GM12878 (cell line): ENCODE data around the gene GTPBP1. TPM values are rescaled to one million over a fixed set of nuclear protein-coding genes. Genes with fewer than 3 reads are reported as not detected.

Experiments
- CBFB ChIP-seq: IDR thresholded peaks from 2 replicates; pipeline ENCODE4 v1.6.1; 2016; ENCODE audit warnings: antibody characterized with exemption, low read depth
- CEBPZ ChIP-seq: fragments of 150-350 bp; IDR thresholded peaks from 2 replicates; pipeline ENCODE4 v1.6.1; 2016; ENCODE audit warnings: low read depth, low read length
- DPF2 ChIP-seq: fragments of 450-650 bp; IDR thresholded peaks from 2 replicates; pipeline ENCODE4 v1.6.1; 2017; ENCODE audit warnings: mild to moderate bottlenecking
- EGR1 ChIP-seq, 2 experiments: IDR thresholded peaks; 1 replicate in 1 of 2; 2 replicates in 1 of 2; pipeline ENCODE4 v1.6.1; 2011 to 2012; ENCODE audit warnings: low read depth in 2 of 2, low read length in 2 of 2, borderline replicate concordance in 1 of 2, mild to moderate bottlenecking in 1 of 2, moderate library complexity in 1 of 2
- ESRRA ChIP-seq: IDR thresholded peaks from 2 replicates; pipeline ENCODE4 v1.6.1; 2012; ENCODE audit warnings: mild to moderate bottlenecking, low read length, improper control_type of control experiment
- HSF1 ChIP-seq: fragments of 150-350 bp; IDR thresholded peaks from 2 replicates; pipeline ENCODE4 v1.6.1; 2014; ENCODE audit warnings: mild to moderate bottlenecking, low read depth, low read length
- MAX ChIP-seq: IDR thresholded peaks from 2 replicates; pipeline ENCODE4 v1.6.1; 2012; ENCODE audit warnings: low read depth, low read length, improper control_type of control experiment
- MEF2B ChIP-seq: fragments of 450-650 bp; IDR thresholded peaks from 2 replicates; pipeline ENCODE4 v1.6.1; 2018; ENCODE audit warnings: mild to moderate bottlenecking, moderate library complexity; ENCODE audit not compliant: partially characterized antibody, poor library complexity, severe bottlenecking
- NBN ChIP-seq: fragments of 450-650 bp; IDR thresholded peaks from 2 replicates; pipeline ENCODE4 v1.6.1; 2016
- NR2C2 ChIP-seq: IDR thresholded peaks from 2 replicates; pipeline ENCODE4 v1.6.1; 2011; ENCODE audit warnings: borderline replicate concordance, low read depth; ENCODE audit not compliant: control insufficient read depth, insufficient read length
- RCOR1 ChIP-seq: conservative IDR thresholded peaks from 2 replicates; pipeline ENCODE4 v1.6.1; 2012; ENCODE audit warnings: low read depth, low read length, improper control_type of control experiment
- RELA ChIP-seq: fragments of 450-650 bp; IDR thresholded peaks from 2 replicates; pipeline ENCODE4 v1.8.0; 2014; ENCODE audit warnings: borderline replicate concordance; ENCODE audit not compliant: partially characterized antibody
- SMAD1 ChIP-seq: fragments of 450-650 bp; IDR thresholded peaks from 2 replicates; pipeline ENCODE4 v1.6.1; 2018; ENCODE audit warnings: mild to moderate bottlenecking, low read depth; ENCODE audit not compliant: partially characterized antibody
- SRF ChIP-seq, 2 experiments: IDR thresholded peaks; 2 replicates each; pipeline ENCODE4 v1.6.1; 2011; ENCODE audit warnings: low read depth in 2 of 2, low read length in 2 of 2, mild to moderate bottlenecking in 1 of 2, moderate library complexity in 1 of 2
- ZBED1 ChIP-seq: IDR thresholded peaks from 2 replicates; pipeline ENCODE4 v1.6.1; 2016; ENCODE audit warnings: borderline replicate concordance
- ZBTB11 ChIP-seq: fragments of 450-650 bp; formaldehyde crosslinking; IDR thresholded peaks from 2 replicates; pipeline ENCODE4 v1.5.0; 2022; ENCODE audit warnings: mild to moderate bottlenecking, missing genetic modification characterization
- ZNF592 ChIP-seq: fragments of 450-650 bp; IDR thresholded peaks from 2 replicates; pipeline ENCODE4 v1.6.1; 2017; ENCODE audit warnings: mild to moderate bottlenecking, moderate library complexity
- polyA plus RNA-seq, 11 experiments: library from polyadenylated mRNA; depleted of rRNA in 4 of 11; unstranded in 6 of 11; stranded (reverse) in 5 of 11; fragments of >200 nt; fragmentation: Nextera tagmentation in 4 of 11; fragmentation: Illumina TruSeq in 1 of 11; extraction: Ambion mirVana in 4 of 11; extraction: Trizol in 1 of 11; gene quantifications; 1 replicate in 1 of 11; 2 replicates in 10 of 11; pipeline versions ENCODE4 v1.2.1 to v1.2.3, GENCODE V29; 2011 to 2016; ENCODE audit warnings: inconsistent platforms in 2 of 11, missing spikeins in 2 of 11, low read depth in 1 of 11
- total RNA-seq, 4 experiments: library from RNA; depleted of rRNA in 3 of 4; stranded (reverse); fragments of >200 nt in 3 of 4; fragmentation: Illumina TruSeq in 1 of 4; extraction: Trizol in 1 of 4; gene quantifications; 2 replicates each; pipeline versions ENCODE4 v1.2.1 to v1.2.3, GENCODE V29; 2013 to 2021

Gene GTPBP1
- total and polyA plus RNA-seq, 10 of the 15 experiments (the other 5 are each of a cell fraction or from before 2014, with no cell fraction given): 0.89 to 63.1 (median 34.2) TPM

- TF ChIP-seq ZNF592 (no peak), NR2C2 (no peak), CEBPZ (no peak), ZBTB11 (CRISPR knock-in tag) (no peak), DPF2 (peak; percentile 98), SMAD1 (no peak), CBFB (no peak), RELA (no peak), ZBED1 (no peak), EGR1 (IDR thresholded peaks at IDR 0.05; ENCODE audit: borderline replicate concordance in 1 of 2, low read depth in 2 of 2, low read length in 2 of 2) (peak in 1 of 2 experiments; percentile 90; a peak in 2 of 3 replicates), MAX (no peak), SRF (IDR thresholded peaks at IDR 0.05; ENCODE audit: low read depth in 2 of 2, low read length in 2 of 2) (no peak), NBN (no peak; the same call in 1 of the 2 replicates), RCOR1 (no peak), HSF1 (no peak), ESRRA (no peak), MEF2B (no peak)
These were observed 50.3 kb downstream of the GTPBP1 start, which contains the start of gene SUN2 (continued) for GRCh38 chr22:38755911-38756532.
